ENCODE measurements around the gene ZNF438.
A peak's percentile ranks its signal among the peaks of the same experiment; 100 is the strongest.

The ZNF438 gene

DNA sequence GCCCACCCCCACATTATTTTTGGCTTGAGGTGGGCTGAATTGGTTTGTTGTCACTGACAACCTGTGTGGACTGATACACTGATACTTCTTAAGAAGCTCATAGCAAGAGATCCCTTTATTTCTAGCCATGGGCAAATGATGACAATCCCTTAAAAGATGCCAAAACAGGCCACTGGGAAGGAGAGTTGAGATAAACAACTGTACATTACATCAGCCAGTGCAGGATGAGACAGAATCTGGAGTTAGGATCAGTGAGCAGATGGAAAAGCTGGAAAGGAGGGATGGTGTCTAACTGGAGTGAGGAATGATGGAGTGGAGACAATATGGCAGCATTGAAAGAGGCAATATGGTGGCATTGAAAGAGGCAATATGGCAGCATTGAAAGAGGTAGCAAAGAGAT lies 206.2 kb downstream of the ZNF438 start:
- no peak for DNase-seq (ENCODE audit: low read depth in 2 of 2)

DNA sequence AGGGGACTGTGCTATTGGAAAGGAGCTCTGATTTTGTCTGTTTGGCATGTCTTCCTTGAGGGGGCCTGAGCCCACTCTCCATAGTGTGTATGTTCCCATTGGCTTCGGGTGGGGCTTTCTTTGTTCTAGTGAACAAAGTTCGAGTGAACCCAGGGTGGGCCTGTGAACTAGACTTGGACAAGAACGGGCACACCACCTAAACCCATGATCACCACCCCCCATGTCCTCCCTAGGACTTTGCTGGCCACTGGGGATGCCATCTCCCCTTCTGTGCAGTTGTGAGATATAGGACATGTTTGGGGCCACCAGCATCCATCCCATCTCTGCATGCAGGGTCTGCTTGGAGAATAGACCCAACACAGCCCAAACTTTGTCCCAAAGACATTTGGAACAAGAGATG lies 206.6 kb downstream of the ZNF438 start:
- DNase-seq (ENCODE audit: low read depth in 2 of 2) = no peak

DNA sequence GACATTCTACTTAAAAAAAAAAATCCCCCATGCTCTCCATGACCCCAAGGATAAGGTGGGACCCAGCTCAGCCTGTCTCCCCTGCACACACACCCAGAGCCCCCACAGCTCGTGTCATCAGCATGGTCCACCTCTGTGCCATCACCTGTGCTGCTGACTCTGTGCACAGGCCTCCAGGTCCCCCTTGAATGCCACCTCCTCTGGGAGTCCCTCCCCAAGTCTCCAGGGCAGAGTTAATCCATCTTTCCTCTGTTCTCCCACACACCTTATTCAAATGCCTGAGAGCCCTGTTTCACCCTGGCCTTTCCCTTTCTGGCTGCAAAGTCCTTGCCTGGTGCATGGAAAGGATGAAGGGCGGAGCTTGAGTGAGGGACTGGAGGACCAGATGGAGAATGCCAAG lies 208.0 kb downstream of the ZNF438 start:
- no peak for DNase-seq (ENCODE audit: low read depth in 2 of 2)

DNA sequence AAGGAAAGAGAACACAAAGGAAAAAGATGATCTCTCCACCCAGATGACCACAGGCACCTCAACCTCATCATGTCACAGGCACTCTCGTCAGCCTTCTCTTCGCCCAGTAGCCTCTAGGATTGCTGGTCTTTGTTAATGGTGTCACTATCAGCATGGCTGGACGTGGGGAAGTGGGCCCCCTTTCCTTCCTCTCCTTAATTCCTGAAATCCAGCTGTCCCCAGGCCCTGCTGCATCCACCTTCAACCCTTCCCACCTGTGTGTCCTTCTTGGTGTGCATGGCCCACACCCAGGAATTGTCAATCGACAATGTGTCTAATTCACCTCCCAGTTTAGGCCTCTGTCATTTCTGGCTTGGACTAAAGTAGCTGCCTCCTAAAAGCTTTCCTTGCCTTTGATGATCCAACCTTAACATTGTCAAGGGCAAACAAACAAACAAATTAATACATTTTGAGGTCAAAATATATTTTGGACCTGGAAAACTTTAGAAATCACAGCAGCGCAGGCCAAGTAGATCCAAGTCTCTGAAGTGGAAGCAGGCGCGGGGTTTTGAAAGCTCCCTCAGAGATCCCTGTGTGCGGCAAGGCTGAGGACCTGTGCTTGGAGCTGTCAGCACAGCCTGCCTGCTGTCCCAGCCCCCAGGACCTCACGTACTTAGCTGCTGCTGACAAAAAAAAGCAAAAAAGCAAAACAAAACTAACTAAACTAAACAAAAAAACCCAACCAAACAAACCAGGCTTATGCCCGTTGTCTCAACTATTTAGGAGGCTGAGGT lies 208.8 kb downstream of the ZNF438 start:
- no peak for DNase-seq (ENCODE audit: low read depth in 2 of 2)

DNA sequence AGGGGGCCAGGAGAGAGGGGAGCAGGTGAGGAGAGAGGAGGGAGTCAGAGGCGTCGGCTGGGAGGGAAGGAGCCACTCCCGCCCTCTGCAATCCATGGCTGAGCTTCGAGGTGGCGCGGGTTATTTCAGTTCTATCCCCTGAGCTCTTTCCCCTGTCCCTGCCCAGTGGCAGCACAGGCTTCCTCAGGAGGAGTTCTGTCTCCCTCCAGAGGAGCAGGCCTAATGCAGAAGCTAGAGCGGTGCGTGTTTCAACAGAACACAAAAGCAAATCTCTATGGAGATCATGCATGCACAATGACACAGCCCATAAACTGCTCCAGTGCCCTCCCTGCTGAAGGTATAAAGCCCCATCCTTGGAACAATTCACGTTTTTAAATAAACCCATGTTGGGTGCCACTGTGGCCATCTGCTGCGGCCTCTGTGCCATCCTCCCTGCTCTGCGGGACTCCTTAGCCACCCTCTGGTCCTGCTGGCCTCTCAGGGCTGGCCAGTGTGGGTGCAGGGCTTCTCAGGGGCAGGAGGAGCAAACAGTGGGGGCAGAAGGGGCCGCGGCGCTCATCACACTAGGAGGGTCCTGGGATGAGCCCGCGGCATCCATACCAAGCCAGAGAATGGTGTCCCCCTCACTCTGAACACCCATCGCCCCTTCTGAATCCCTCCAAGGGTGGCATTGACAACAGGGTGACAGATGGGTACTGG lies 209.5 kb downstream of the ZNF438 start:
- DNase-seq (ENCODE audit: low read depth in 2 of 2) = no peak

DNA sequence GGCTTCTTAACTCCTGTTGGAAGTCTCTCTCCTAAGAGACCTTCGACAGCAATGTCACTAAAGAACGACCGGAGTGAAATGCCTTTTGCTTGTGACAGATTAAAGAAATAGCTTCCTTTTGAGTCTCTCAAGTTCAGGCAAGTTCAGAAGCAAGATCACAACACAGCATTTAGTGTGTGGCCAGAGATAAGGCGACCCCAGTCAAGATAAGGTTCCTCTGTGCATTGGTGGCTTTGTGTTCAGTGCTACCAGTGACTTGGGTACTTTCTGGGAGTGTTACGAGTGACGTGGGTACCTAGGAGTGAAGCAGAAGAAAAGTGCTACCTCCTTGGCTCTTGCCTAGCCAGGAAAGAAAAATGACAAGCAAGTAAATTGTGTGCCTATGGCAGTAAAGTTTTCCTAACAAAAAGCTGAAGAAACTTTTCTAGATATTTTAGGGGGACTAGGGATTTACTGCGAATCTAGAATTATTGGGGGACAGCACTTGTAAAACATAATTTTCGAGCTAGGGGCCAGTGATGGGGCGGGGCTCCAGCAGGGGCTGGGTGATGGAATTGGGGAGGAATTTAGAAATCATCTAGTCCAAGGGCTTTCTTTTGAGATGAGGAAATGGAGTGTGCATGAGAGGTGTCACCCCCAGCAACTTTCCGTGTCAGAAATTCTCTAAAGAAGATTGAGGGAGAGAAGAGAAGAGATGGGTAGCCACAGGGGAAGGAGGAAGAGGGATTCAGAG lies 210.2 kb downstream of the ZNF438 start:
- DNase-seq (ENCODE audit: low read depth in 2 of 2) = no peak

DNA sequence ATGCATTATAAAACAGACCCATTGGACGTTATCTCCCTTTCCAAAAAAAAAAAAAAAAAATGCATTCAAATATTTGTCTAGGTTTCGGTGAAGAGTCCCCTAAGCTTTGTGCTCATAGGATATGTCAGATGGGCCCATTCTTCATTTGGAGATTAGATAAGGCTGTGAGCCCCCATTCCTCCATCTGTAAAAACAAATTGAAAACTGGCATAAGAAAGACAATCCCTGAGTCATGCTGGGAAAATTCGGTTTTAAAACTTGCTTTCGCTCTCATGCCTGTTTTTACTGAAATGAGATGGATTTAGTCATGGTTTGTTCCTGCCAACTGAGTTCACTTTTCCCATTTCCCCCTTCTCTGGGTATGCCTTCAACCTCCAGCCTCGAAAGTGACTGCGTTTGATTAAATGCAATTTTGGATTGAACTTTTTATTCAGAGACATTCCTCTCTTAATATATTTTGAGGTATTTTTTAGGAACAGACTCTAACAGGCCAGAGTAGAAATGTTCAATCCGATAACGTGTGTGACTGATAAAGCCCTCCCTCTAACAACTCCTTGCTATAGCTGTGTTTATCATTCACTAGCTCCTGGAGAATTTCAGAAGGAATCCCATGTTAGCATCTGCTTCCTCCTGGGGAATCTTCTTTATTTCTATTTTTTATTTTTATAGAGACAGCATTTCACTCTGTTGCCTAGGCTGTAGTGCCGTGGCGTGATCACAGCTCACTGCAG lies 211.2 kb downstream of the ZNF438 start:
- no peak for DNase-seq (ENCODE audit: low read depth in 2 of 2)

DNA sequence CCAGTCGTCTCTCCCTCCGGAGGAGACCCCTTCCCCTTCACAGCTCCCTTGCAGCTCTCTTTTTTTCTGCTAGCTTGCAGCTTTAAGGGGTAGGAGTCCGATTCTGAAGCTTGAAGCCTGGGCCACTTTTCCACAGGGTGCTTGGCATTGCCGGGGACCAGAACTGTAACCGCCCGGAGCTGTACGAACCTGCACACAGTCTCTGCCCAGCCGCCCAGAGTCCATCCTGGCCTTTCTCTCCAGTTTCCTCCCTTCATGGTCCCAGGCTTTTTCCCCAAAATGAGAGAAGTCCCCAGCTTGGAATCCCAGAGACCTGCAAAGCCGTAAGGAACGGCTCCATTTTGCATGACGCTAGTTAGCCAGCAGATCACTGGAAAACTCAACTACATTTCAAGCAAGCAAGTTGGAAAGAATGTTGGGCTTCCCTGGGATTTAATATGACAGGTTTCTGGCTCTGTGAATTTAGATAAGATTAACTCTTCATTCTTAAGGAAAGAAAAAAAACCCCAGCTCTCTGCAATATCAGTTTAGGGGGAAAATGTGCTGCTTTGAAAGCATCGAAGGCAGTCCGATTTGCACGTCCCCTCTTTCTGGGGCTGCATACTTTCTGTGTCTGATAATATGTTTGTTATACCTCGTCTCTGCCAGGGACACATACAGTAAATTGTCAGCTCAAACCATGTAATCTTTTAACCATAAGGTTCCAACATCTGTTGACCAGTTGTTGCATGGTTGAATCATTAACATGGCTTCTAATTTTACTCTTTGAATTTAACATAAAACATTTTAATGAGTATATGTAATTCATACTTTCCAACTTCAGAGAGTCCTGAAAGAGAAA lies 212.1 kb downstream of the ZNF438 start:
- DNase-seq (ENCODE audit: low read depth in 2 of 2) = no peak

DNA sequence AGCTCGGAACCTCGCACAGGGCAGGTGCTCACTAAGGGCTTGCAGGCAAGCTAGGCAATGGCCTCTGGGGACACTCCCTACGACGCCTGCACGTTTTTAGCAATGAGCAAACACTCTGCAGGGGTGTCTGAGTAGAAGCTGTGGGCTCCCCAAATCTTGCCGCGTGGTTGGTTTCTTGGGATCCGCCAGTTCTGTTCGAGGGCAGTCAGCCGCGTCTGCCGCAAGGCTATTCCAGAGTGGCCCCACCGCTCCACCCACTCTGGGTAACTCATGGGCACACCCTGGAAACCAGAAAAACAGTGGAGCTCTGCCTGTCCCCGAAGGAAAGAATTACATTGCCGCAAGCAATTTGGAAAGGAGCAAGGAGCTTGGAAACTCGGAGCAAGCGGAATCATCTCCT lies 212.8 kb downstream of the ZNF438 start:
- no peak for DNase-seq (ENCODE audit: low read depth in 2 of 2)

DNA sequence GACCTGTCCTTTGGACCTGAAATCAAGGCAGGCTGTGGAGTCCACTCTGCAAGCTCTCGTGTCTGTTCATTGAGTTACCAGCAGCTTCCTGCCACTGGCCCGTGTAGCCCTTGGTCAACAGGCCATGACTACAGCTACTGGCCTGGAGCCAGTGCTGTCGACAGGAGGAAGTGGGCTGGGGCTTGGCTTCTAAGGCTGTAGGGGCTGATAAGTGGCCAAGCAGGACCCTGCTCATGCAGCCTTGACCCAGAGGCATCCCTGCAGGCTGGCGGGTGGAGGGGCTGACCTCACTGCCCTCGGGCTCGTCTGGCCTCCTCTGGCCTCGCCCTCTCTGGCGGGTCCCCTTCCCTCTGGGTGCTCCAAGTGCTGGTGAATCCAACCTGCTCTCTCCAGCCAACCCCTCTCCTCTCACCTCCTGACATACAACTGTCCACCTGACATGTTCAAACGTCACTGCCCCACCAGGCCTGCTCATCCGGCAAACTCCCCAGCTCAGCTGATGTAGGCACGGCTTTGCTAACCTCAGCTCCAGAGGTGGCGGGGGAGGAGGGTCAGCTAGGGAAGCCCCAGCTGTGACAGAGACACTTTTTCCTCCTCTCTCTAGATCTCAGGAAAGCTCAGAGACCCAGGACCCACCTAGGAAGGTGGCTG lies 213.5 kb downstream of the ZNF438 start:
- no peak for DNase-seq (ENCODE audit: low read depth in 2 of 2)

DNA sequence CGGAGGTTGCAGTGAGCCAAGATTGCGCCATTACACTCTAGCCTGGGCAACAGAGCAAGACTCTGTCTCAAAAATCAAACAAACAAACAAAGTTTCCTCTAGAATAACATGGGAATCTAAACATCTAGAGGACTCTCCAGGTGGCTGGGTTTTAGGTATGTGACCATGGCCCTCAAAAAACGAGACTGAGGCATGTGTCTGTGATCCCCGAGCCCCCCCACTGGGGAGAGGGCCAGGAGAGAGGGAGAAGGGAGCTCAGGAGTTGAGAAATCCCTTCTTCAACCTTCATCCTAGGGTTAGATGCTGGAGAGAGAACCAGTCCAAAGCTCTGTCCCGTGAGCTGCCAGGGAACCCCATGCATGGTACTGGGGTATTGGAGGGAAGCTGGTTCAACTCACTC lies 214.1 kb downstream of the ZNF438 start:
- DNase-seq (ENCODE audit: low read depth in 2 of 2) = no peak

DNA sequence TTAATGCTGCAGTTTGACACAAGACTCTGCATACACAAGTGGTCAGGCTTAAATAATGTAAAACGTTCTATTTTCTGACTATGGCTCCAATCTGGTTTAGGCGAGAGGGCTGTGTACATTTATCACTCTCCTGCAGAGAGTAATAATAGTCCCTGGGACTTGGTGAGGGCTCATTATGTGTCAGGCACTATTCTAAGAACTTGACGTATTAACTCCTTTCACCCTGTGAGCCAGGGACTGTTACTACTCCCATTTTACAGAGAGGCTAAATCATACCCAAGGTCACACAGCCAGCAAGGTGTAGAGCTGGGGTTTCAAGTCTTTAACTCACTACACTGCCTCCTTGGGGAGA lies 214.9 kb downstream of the ZNF438 start:
- DNase-seq (ENCODE audit: low read depth in 2 of 2) = no peak

DNA sequence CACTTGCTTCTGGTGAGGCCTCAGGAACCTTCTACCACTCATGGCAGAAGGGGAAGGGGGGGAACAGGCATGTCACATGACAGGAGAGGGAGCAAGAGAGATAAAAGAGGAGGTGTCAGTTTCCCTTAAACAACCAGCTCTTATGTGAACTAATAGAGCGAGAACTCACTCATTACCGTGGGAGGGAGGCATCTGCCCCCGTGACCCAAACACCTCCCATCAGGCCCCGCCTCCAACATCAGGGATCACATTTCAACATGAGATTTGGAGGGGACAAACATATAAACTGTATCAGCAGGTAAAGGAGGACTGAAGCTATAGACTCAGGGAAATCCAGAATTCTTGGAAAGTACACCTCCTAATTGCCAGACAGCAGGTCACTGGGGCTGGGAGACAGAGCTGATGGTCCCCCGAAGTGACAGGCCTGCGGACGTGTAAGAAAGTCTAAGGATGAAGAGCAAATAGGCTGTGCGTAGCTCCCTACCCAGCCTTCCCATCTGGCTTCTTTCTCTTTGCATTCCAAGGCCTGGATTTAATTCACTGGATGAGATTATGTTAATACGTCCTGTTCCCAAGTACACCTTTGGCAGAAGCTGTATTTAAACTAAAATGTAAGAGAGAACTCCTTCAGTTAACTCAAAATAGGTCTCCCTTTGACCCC lies 215.4 kb downstream of the ZNF438 start:
- DNase-seq (ENCODE audit: low read depth in 2 of 2) = no peak

DNA sequence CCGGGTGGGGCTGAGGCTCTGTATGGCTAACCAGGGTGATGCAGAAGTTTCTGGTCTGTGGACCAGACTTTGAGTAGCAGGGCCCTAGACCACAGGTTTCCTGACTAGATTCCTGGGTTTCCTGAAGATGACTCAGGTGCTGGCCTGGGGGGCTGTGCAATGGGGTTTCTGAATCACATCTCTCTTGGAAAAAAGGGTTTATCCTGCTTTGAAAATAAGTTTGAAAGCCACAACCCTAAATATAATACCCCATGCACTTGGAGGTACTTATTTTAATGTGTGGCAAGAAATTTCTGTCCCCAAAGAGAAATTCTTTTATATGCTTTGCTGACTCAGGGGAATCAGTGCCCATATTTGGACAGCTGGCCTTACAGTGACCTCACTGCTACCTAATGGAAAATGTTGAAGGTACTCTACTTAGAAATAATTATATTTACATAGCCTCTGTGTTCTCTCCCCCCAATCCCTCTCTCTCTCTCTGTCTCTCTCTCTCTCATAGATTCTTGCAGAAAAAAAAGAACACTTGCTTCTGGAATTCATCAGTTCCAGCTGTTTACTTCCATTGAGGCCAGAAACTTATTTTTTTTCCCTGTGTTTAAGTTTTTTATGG lies 217.7 kb downstream of the ZNF438 start:
- peak in 1 of 2 donors; percentile 5 for DNase-seq (ENCODE audit: low read depth in 2 of 2)

DNA sequence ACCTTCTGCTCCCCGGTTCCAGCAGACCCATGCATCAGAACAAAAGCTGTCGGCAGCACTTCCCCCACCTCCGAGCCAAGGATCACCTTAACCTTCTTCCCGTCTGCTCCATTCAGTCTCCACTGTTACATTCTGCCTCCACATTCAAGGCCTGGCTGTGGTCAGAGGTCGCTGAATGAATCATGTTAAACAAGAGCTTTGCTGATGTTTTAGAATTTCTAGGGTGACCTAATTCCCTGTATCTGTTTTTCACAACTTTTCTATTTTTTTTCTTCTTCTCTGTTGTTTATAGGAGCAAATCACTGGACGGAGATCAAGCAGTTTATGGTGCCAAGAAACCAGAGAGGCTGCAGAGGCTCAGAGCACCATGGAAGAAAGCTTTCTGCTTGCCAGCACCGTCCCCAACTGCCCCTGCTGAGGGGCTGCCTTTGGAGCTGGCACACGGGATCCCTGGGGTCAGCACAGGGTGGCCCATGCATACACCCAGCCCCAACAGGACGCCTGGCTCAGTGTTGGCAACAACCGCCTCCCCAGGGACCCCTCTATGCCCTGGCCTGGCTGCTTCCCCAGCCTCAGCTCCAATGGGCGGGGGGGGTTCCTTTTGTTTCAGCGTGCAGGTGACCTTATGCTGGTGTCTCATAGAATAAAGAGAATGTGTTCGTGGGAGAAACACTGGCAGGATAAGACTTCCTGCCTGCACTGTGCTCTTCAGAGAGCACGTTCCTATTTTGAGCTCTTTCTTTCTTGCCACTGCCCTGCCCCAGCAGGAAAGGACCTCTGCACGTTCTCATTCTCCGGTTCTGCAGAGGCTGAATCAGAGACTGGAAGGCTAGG lies 219.4 kb downstream of the ZNF438 start:
- DNase-seq (ENCODE audit: low read depth in 2 of 2) = no peak

DNA sequence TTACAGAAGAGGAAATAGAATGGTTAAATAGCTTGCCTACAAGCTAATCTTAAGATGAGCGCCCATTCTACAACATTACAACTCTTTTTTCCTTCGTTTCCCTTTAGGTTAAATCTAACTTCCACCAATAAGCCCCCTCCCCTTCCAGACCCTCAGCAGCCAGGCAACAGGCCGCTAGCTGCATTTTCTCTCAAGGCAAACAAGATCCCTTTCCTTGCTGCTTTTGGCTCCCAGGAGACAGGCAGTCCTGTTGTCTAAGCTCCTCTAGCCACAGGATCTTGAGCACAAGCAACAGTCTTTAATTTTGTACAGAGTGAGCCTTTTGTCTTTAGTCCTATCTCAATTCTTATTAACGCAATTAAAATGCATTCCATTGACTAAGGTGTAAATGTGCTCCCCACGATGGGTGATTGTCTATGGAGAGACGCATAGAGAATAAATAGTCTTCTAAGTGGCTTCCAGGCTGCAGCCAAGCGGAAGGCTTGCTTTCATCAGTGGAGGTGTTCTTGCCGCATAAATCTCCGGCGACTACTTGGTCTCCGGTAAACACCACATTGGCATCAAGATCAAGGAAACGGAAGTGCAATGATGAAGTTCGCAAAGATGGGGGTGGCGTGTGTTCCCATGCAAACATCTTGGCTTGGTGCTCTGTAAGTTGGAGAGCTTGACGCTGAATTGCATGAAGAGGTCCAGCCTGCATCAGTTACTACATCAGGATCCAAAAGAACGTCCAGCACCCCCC lies 220.2 kb downstream of the ZNF438 start:
- DNase-seq (ENCODE audit: low read depth in 2 of 2) = no peak

DNA sequence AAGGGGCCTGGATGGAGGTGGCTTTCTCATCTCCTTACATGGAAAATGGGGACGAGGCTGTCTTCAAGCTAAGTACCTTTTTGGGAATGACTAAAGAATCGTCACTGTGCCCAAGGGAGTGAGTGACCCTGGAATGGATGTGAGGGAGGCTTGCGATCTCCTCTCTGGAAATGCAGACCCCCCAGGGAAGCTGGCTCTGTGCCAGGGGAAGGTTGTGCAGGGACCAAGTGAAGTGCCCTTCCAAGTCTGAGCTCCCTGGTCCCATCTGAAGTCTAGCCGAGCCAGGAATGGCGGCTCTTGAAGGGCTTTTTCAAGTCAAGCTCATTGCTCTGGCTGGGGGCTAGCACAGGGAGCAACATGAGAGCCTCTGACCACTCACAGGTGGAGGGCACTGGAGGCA lies 221.2 kb downstream of the ZNF438 start:
- no peak for DNase-seq (ENCODE audit: low read depth in 2 of 2)

DNA sequence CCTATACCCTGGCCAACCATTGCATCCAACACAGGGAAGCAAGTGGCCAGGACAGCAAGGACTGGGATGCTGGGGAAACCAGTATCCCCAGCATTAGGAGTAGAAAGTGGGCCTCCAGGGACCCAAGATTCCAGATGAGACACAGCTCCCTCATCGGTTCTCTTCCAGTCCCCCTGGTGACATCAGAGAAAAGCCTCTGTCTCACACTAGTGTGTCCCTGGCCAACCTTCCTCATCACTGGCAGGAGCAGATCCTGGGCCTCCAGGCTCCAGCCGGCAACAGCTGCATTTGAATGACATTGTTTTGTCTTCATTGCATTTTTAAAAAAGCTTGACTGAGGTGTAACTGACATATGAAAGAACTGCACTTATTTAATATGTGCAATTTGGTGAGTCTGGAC lies 224.8 kb downstream of the ZNF438 start:
- DNase-seq (ENCODE audit: low read depth in 2 of 2) = no peak
